Activated naive CD4-positive, alpha-beta T cell treated with anti-CD3 and anti-CD28 coated beads, Interleukin-2, amount 50 U/mL, for 24 hours (primary cell): ENCODE results near the gene STXBP3.
A peak's percentile ranks its signal among the peaks of the same experiment; 100 is the strongest.
"Not testable (repeated sequence)": the region's sequence is repeated elsewhere in the genome, so short reads cannot be mapped to it uniquely, and the experiment has no call there.

Experiments used
- H3K27ac Mint-ChIP-seq: one replicate; pipeline ENCODE4 v1.8.0; 2021; ENCODE audit warnings: mild to moderate bottlenecking, mixed read lengths
- H3K27me3 Mint-ChIP-seq: one replicate; pipeline ENCODE4 v1.8.0; 2021; ENCODE audit warnings: mixed read lengths
- H3K36me3 Mint-ChIP-seq: one replicate; pipeline ENCODE4 v1.8.0; 2021; ENCODE audit warnings: mixed read lengths
- H3K4me1 Mint-ChIP-seq: one replicate; pipeline ENCODE4 v1.8.0; 2021; ENCODE audit warnings: mixed read lengths
- H3K4me3 Mint-ChIP-seq: one replicate; pipeline ENCODE4 v1.8.0; 2021; ENCODE audit warnings: mild to moderate bottlenecking, mixed read lengths
- H3K9me3 Mint-ChIP-seq: one replicate; pipeline ENCODE4 v1.8.0; 2021; ENCODE audit warnings: mixed read lengths

The STXBP3 gene

GRCh38 chr1:108767115-108767514 lies 20.6 kb downstream of the STXBP3 start:
- peaks cover 12% of the 10 kb centered on the region for H3K36me3 Mint-ChIP-seq

GRCh38 chr1:108767708-108768107 lies 21.2 kb downstream of the STXBP3 start:
- Mint-ChIP-seq H3K36me3 (peaks cover 12% of the 10 kb centered on the region), H3K27ac (no peak overlapping the region), H3K4me3 (no peak overlapping the region), H3K9me3 (no peaks in the 10 kb centered on the region), H3K27me3 (no peaks in the 10 kb centered on the region), H3K4me1 (peaks cover 3% of the 10 kb centered on the region)

More at GRCh38 chr1:108767115-108767514, 20.6 kb downstream of the STXBP3 start:
- Mint-ChIP-seq H3K27ac (no peak overlapping the region), H3K4me1 (peaks cover 3% of the 10 kb centered on the region), H3K9me3 (no peaks in the 10 kb centered on the region), H3K4me3 (no peak overlapping the region), H3K27me3 (no peaks in the 10 kb centered on the region)

- Mint-ChIP-seq H3K36me3 (peaks cover 25% of the 10 kb centered on the region), H3K4me3 (no peak overlapping the region), H3K27ac (peak overlapping the region; percentile 62), H3K9me3 (no peaks in the 10 kb centered on the region), H3K27me3 (no peaks in the 10 kb centered on the region), H3K4me1 (no peaks in the 10 kb centered on the region)
Measured at GRCh38 chr1:108777839-108778238, 31.4 kb downstream of the STXBP3 start.

- Mint-ChIP-seq H3K27ac (no peak overlapping the region), H3K9me3 (peaks cover 13% of the 10 kb centered on the region), H3K4me1 (no peaks in the 10 kb centered on the region), H3K36me3 (peaks cover 36% of the 10 kb centered on the region), H3K27me3 (no peaks in the 10 kb centered on the region), H3K4me3 (no peak overlapping the region)
Measured at GRCh38 chr1:108779455-108779854, 33.0 kb downstream of the STXBP3 start.

GRCh38 chr1:108780937-108781574 lies 34.6 kb downstream of the STXBP3 start:
- Mint-ChIP-seq H3K4me1 (no peaks in the 10 kb centered on the region), H3K27ac (no peak overlapping the region), H3K4me3 (no peak overlapping the region), H3K27me3 (no peaks in the 10 kb centered on the region), H3K9me3 (peaks cover 17% of the 10 kb centered on the region), H3K36me3 (peaks cover 46% of the 10 kb centered on the region)

GRCh38 chr1:108781575-108781944 lies 35.1 kb downstream of the STXBP3 start:
- not testable (repeated sequence) for H3K4me1 Mint-ChIP-seq, H3K4me3 Mint-ChIP-seq, H3K27me3 Mint-ChIP-seq, H3K27ac Mint-ChIP-seq
- peaks cover 48% of the 10 kb centered on the region for H3K36me3 Mint-ChIP-seq
- peaks cover 17% of the 10 kb centered on the region for H3K9me3 Mint-ChIP-seq

- peaks cover 17% of the 10 kb centered on the region for H3K9me3 Mint-ChIP-seq
- no peak overlapping the region for H3K27ac Mint-ChIP-seq
- no peak overlapping the region for H3K4me3 Mint-ChIP-seq
- H3K36me3 Mint-ChIP-seq = peaks cover 58% of the 10 kb centered on the region
- no peaks in the 10 kb centered on the region for H3K27me3 Mint-ChIP-seq
- no peaks in the 10 kb centered on the region for H3K4me1 Mint-ChIP-seq
Measured at GRCh38 chr1:108785264-108785663, 38.8 kb downstream of the STXBP3 start.

- peaks cover 62% of the 10 kb centered on the region for H3K36me3 Mint-ChIP-seq
- H3K27ac Mint-ChIP-seq = no peak overlapping the region
Measured at GRCh38 chr1:108785880-108786279, 39.4 kb downstream of the STXBP3 start.

GRCh38 chr1:108791790-108792189 lies 45.3 kb downstream of the STXBP3 start:
- no peak overlapping the region for H3K4me3 Mint-ChIP-seq
- peaks cover 12% of the 10 kb centered on the region for H3K9me3 Mint-ChIP-seq
- H3K4me1 Mint-ChIP-seq = no peaks in the 10 kb centered on the region
- no peak overlapping the region for H3K27ac Mint-ChIP-seq
- H3K36me3 Mint-ChIP-seq = peaks cover 44% of the 10 kb centered on the region
- H3K27me3 Mint-ChIP-seq = no peaks in the 10 kb centered on the region

More at GRCh38 chr1:108785880-108786279, 39.4 kb downstream of the STXBP3 start:
- peaks cover 17% of the 10 kb centered on the region for H3K9me3 Mint-ChIP-seq
- H3K4me3 Mint-ChIP-seq = no peak overlapping the region
- H3K4me1 Mint-ChIP-seq = no peaks in the 10 kb centered on the region
- H3K27me3 Mint-ChIP-seq = no peaks in the 10 kb centered on the region

GRCh38 chr1:108792420-108792819 lies 45.9 kb downstream of the STXBP3 start:
- H3K4me1 Mint-ChIP-seq = no peaks in the 10 kb centered on the region

GRCh38 chr1:108799001-108799400 lies 52.5 kb downstream of the STXBP3 start:
- no peaks in the 10 kb centered on the region for H3K27me3 Mint-ChIP-seq
- H3K36me3 Mint-ChIP-seq = peaks cover 16% of the 10 kb centered on the region
- H3K4me3 Mint-ChIP-seq = no peak overlapping the region
- H3K4me1 Mint-ChIP-seq = peaks cover 7% of the 10 kb centered on the region
- no peak overlapping the region for H3K27ac Mint-ChIP-seq
- H3K9me3 Mint-ChIP-seq = no peaks in the 10 kb centered on the region

More at GRCh38 chr1:108792420-108792819, 45.9 kb downstream of the STXBP3 start:
- Mint-ChIP-seq H3K36me3 (peaks cover 42% of the 10 kb centered on the region), H3K27me3 (no peaks in the 10 kb centered on the region), H3K9me3 (peaks cover 12% of the 10 kb centered on the region), H3K4me3 (no peak overlapping the region), H3K27ac (no peak overlapping the region)

- no peaks in the 10 kb centered on the region for H3K27me3 Mint-ChIP-seq
- no peaks in the 10 kb centered on the region for H3K9me3 Mint-ChIP-seq
- H3K27ac Mint-ChIP-seq = no peak overlapping the region
- no peak overlapping the region for H3K4me3 Mint-ChIP-seq
- H3K4me1 Mint-ChIP-seq = peaks cover 7% of the 10 kb centered on the region
- peaks cover 16% of the 10 kb centered on the region for H3K36me3 Mint-ChIP-seq
Measured at GRCh38 chr1:108801101-108801500, 54.6 kb downstream of the STXBP3 start.

GRCh38 chr1:108803548-108803947 lies 57.1 kb downstream of the STXBP3 start:
- Mint-ChIP-seq H3K4me1 (peaks cover 7% of the 10 kb centered on the region), H3K9me3 (no peaks in the 10 kb centered on the region), H3K36me3 (peaks cover 17% of the 10 kb centered on the region), H3K4me3 (no peak overlapping the region), H3K27me3 (no peaks in the 10 kb centered on the region), H3K27ac (no peak overlapping the region)

GRCh38 chr1:108808438-108808837 lies 62.0 kb downstream of the STXBP3 start:
- no peaks in the 10 kb centered on the region for H3K4me1 Mint-ChIP-seq
- H3K27ac Mint-ChIP-seq = no peak overlapping the region
- peaks cover 6% of the 10 kb centered on the region for H3K36me3 Mint-ChIP-seq
- no peak overlapping the region for H3K4me3 Mint-ChIP-seq
- no peaks in the 10 kb centered on the region for H3K9me3 Mint-ChIP-seq
- H3K27me3 Mint-ChIP-seq = no peaks in the 10 kb centered on the region

- no peak overlapping the region for H3K27ac Mint-ChIP-seq
- H3K36me3 Mint-ChIP-seq = peaks cover 1% of the 10 kb centered on the region
- no peak overlapping the region for H3K4me3 Mint-ChIP-seq
- H3K4me1 Mint-ChIP-seq = no peaks in the 10 kb centered on the region
- H3K9me3 Mint-ChIP-seq = no peaks in the 10 kb centered on the region
- H3K27me3 Mint-ChIP-seq = no peaks in the 10 kb centered on the region
Measured at GRCh38 chr1:108811611-108812010, 65.1 kb downstream of the STXBP3 start.

GRCh38 chr1:108813326-108813725 lies 66.9 kb downstream of the STXBP3 start:
- no peaks in the 10 kb centered on the region for H3K9me3 Mint-ChIP-seq
- no peak overlapping the region for H3K4me3 Mint-ChIP-seq
- no peaks in the 10 kb centered on the region for H3K36me3 Mint-ChIP-seq
- no peaks in the 10 kb centered on the region for H3K27me3 Mint-ChIP-seq
- no peak overlapping the region for H3K27ac Mint-ChIP-seq
- no peaks in the 10 kb centered on the region for H3K4me1 Mint-ChIP-seq
